K562 (cell line): ENCODE results near the gene C2CD2L. TPM values are rescaled to one million over a fixed set of nuclear protein-coding genes. Genes with fewer than 3 reads are reported as not detected.

Experiments used
- CBFA2T3 ChIP-seq: fragments of 450-650 bp; IDR thresholded peaks from 2 replicates; pipeline ENCODE4 v1.6.1; 2017
- E2F6 ChIP-seq, 2 experiments: IDR thresholded peaks; 2 replicates each; pipeline ENCODE4 v1.6.1; 2011; ENCODE audit warnings: borderline replicate concordance in 1 of 2, control low read depth in 1 of 2, low read depth in 1 of 2, low read length in 1 of 2, mild to moderate bottlenecking in 1 of 2, mixed read lengths in 1 of 2, moderate library complexity in 1 of 2; ENCODE audit not compliant: insufficient read depth in 1 of 2, insufficient read length in 1 of 2, poor library complexity in 1 of 2, severe bottlenecking in 1 of 2; ENCODE audit errors: extremely low read depth in 1 of 2
- EP300 ChIP-seq: IDR thresholded peaks from 2 replicates; pipeline ENCODE4 v1.6.1; 2012; ENCODE audit warnings: low read length, improper control_type of control experiment
- EWSR1 ChIP-seq: fragments of 450-650 bp; IDR thresholded peaks from 2 replicates; pipeline ENCODE4 v1.6.1; 2018; ENCODE audit warnings: borderline replicate concordance, mild to moderate bottlenecking, low read depth, moderate library complexity; ENCODE audit not compliant: partially characterized antibody
- GABPB2 ChIP-seq: fragments of 250-450 bp; sonication (Bioruptor Pico); conservative IDR thresholded peaks from 2 replicates; pipeline ENCODE4 v1.5.1; 2021; ENCODE audit warnings: mild to moderate bottlenecking
- GTF2F1 ChIP-seq: IDR thresholded peaks from 2 replicates; pipeline ENCODE4 v1.6.1; 2011; ENCODE audit warnings: low read depth, low read length, improper control_type of control experiment
- HINFP ChIP-seq: fragments of 450-650 bp; conservative IDR thresholded peaks from 2 replicates; pipeline ENCODE4 v1.6.1; 2016; ENCODE audit warnings: missing genetic modification characterization, low read depth, mild to moderate bottlenecking, control low read depth, missing compliant biosample characterization
- KDM2B ChIP-seq: fragments of 250-450 bp; sonication (Bioruptor Pico); IDR thresholded peaks from 2 replicates; pipeline ENCODE4 v1.8.0; 2021; ENCODE audit warnings: mild to moderate bottlenecking, moderate library complexity
- MBD1 ChIP-seq: fragments of 250-450 bp; sonication (Bioruptor Pico); IDR thresholded peaks from 2 replicates; pipeline ENCODE4 v1.8.0; 2022; ENCODE audit warnings: inconsistent platforms
- MCM3 ChIP-seq: fragments of 450-650 bp; IDR thresholded peaks from 2 replicates; pipeline ENCODE4 v1.6.1; 2016
- MCM5 ChIP-seq: fragments of 450-650 bp; IDR thresholded peaks from 2 replicates; pipeline ENCODE4 v1.6.1; 2016; ENCODE audit warnings: low read depth
- MTA3 ChIP-seq: fragments of 450-650 bp; formaldehyde crosslinking; IDR thresholded peaks from 2 replicates; pipeline ENCODE4 v1.6.1; 2017; ENCODE audit warnings: mild to moderate bottlenecking, borderline replicate concordance
- MYBL2 ChIP-seq, 2 experiments: fragments of 450-650 bp in 1 of 2; sonication (generic) in 1 of 2; formaldehyde crosslinking in 1 of 2; IDR thresholded peaks; 2 replicates each; pipeline versions ENCODE4 v1.6.1 to v1.8.1; 2017 to 2022; ENCODE audit warnings: borderline replicate concordance in 1 of 2, inconsistent platforms in 1 of 2, low read depth in 1 of 2, mild to moderate bottlenecking in 1 of 2, missing genetic modification reagents in 1 of 2, moderate library complexity in 1 of 2
- NR1H2 ChIP-seq: sonication (generic); formaldehyde crosslinking; IDR thresholded peaks from 2 replicates; pipeline ENCODE4 v1.4.0; 2020; ENCODE audit warnings: mild to moderate bottlenecking, missing genetic modification reagents
- SRSF1 ChIP-seq: fragments of 200-400 bp; formaldehyde crosslinking; IDR thresholded peaks from 2 replicates; pipeline ENCODE4 v1.6.1; 2017; ENCODE audit warnings: mild to moderate bottlenecking, low read depth, low read length, moderate library complexity
- TFAP4 ChIP-seq: sonication (generic); formaldehyde crosslinking; IDR thresholded peaks from 2 replicates; pipeline ENCODE4 v1.8.0; 2022; ENCODE audit warnings: missing genetic modification reagents, mild to moderate bottlenecking, moderate library complexity, borderline replicate concordance
- TGIF2 ChIP-seq: sonication (generic); formaldehyde crosslinking; IDR thresholded peaks from 2 replicates; pipeline ENCODE4 v1.8.1; 2022; ENCODE audit warnings: mild to moderate bottlenecking, missing genetic modification reagents, moderate library complexity
- TOE1 ChIP-seq, 2 experiments: fragments of 450-650 bp in 1 of 2; sonication (generic) in 1 of 2; formaldehyde crosslinking in 1 of 2; IDR thresholded peaks; 2 replicates each; pipeline versions ENCODE4 v1.7.1 to v1.8.0; 2016 to 2022; ENCODE audit warnings: borderline replicate concordance in 2 of 2, mild to moderate bottlenecking in 2 of 2, antibody characterized with exemption in 1 of 2, inconsistent platforms in 1 of 2, low read depth in 1 of 2, missing genetic modification reagents in 1 of 2, moderate library complexity in 1 of 2
- XRCC3 ChIP-seq: fragments of 450-650 bp; IDR thresholded peaks from 2 replicates; pipeline ENCODE4 v1.6.1; 2017; ENCODE audit warnings: mild to moderate bottlenecking, moderate library complexity
- ZFPM2 ChIP-seq: fragments of 250-450 bp; sonication (Bioruptor Pico); IDR thresholded peaks from 2 replicates; pipeline ENCODE4 v1.5.1; 2022; ENCODE audit warnings: mild to moderate bottlenecking
- ZNF217 ChIP-seq: sonication (generic); formaldehyde crosslinking; IDR thresholded peaks from 2 replicates; pipeline ENCODE4 v1.8.0; 2022; ENCODE audit warnings: mild to moderate bottlenecking, missing genetic modification reagents
- ZNF282 ChIP-seq: sonication (generic); formaldehyde crosslinking; IDR thresholded peaks from 2 replicates; pipeline ENCODE4 v1.8.1; 2023; ENCODE audit warnings: missing genetic modification reagents
- ZNF41 ChIP-seq: fragments of 250-450 bp; sonication (Bioruptor Pico); conservative IDR thresholded peaks from 2 replicates; pipeline ENCODE4 v1.4.0; 2020; ENCODE audit warnings: mild to moderate bottlenecking
- ZNF431 ChIP-seq: sonication (generic); formaldehyde crosslinking; IDR thresholded peaks from 2 replicates; pipeline ENCODE4 v1.8.0; 2022; ENCODE audit warnings: mild to moderate bottlenecking, missing genetic modification reagents
- ZNF436 ChIP-seq: fragments of 250-450, 450-650 bp; sonication (Bioruptor Pico); formaldehyde crosslinking; IDR thresholded peaks from 2 replicates; pipeline ENCODE4 v1.7.0; 2020; ENCODE audit warnings: mild to moderate bottlenecking
- polyA plus RNA-seq, 8 experiments: library from polyadenylated mRNA; depleted of rRNA in 4 of 8; stranded (reverse) in 5 of 8; unstranded in 3 of 8; fragments of >200 nt; fragmentation: Nextera tagmentation in 2 of 8; fragmentation: Illumina TruSeq in 1 of 8; extraction: Ambion mirVana in 2 of 8; extraction: Trizol in 1 of 8; gene quantifications; 2 replicates each; pipeline versions ENCODE4 v1.2.1 to v1.2.3, GENCODE V29; 2011 to 2014; ENCODE audit warnings: inconsistent platforms in 1 of 8, missing spikeins in 1 of 8
- total RNA-seq, 7 experiments: library from RNA; depleted of rRNA in 6 of 7; stranded (reverse); fragments of >200 nt in 6 of 7; fragmentation: Illumina TruSeq in 2 of 7; extraction: Trizol in 2 of 7; gene quantifications; 2 replicates each; pipeline versions ENCODE4 v1.2.1 to v1.2.3, GENCODE V29; 2011 to 2021; ENCODE audit warnings: low replicate concordance in 1 of 7

Gene C2CD2L
- total and polyA plus RNA-seq, 9 of the 15 experiments (the other 6 are each of a cell fraction or from before 2014, with no cell fraction given), result 0.66 to 41.2 (median 14.8) TPM

GRCh38 chr11:119087747-119088241 lies 19.4 kb upstream of the C2CD2L start (continued):
- TF ChIP-seq E2F6 (IDR thresholded peaks at IDR 0.05; ENCODE audit: borderline replicate concordance in 1 of 2, extremely low read depth in 1 of 2, insufficient read depth in 1 of 2, insufficient read length in 1 of 2, low read depth in 1 of 2, low read length in 1 of 2, poor library complexity in 1 of 2, severe bottlenecking in 1 of 2), result no peak
- TF ChIP-seq ZNF41 (CRISPR knock-in tag), result no peak
- peak; percentile 97 for TF ChIP-seq MTA3
- no peak for TF ChIP-seq GTF2F1
- peak; percentile 99 for TF ChIP-seq CBFA2T3
- TF ChIP-seq TGIF2 (CRISPR knock-in tag), result no peak
- TF ChIP-seq EP300, result peak; percentile 99
- peak; percentile 99 for TF ChIP-seq TFAP4 (CRISPR knock-in tag)
- no peak for TF ChIP-seq MCM5
- no peak for TF ChIP-seq HINFP
- no peak for TF ChIP-seq EWSR1
- no peak for TF ChIP-seq KDM2B (CRISPR knock-in tag)
- no peak; the same call in 1 of the 2 replicates for TF ChIP-seq MYBL2 (IDR thresholded peaks at IDR 0.05; ENCODE audit: low read depth)
- TF ChIP-seq MYBL2 (CRISPR knock-in tag; IDR thresholded peaks at IDR 0.05; ENCODE audit: borderline replicate concordance), result no peak
- TF ChIP-seq TOE1 (IDR thresholded peaks at IDR 0.05; ENCODE audit: borderline replicate concordance), result no peak
- TF ChIP-seq TOE1 (CRISPR knock-in tag; IDR thresholded peaks at IDR 0.05; ENCODE audit: borderline replicate concordance, low read depth), result peak; percentile 61; the same call in 1 of the 2 replicates
- no peak for TF ChIP-seq ZNF431 (CRISPR knock-in tag)
- TF ChIP-seq NR1H2, result no peak
- TF ChIP-seq ZNF282 (CRISPR knock-in tag), result no peak
- no peak for TF ChIP-seq MBD1 (CRISPR knock-in tag)
- TF ChIP-seq ZNF217 (CRISPR knock-in tag), result no peak
- no peak for TF ChIP-seq GABPB2
- TF ChIP-seq MCM3, result no peak
- no peak for TF ChIP-seq ZNF436 (CRISPR knock-in tag)
- TF ChIP-seq SRSF1, result no peak
- TF ChIP-seq ZFPM2 (CRISPR knock-in tag), result no peak
- TF ChIP-seq XRCC3, result no peak
